ENCODE results near the gene EED. TPM values are rescaled to one million over a fixed set of nuclear protein-coding genes. Genes with fewer than 3 reads are reported as not detected.

Gene EED
- total and polyA plus RNA-seq, 9 of the 15 experiments (the other 6 are each of a cell fraction or from before 2014, with no cell fraction given) = 33.0 to 110 (median 55.1) TPM

DNA sequence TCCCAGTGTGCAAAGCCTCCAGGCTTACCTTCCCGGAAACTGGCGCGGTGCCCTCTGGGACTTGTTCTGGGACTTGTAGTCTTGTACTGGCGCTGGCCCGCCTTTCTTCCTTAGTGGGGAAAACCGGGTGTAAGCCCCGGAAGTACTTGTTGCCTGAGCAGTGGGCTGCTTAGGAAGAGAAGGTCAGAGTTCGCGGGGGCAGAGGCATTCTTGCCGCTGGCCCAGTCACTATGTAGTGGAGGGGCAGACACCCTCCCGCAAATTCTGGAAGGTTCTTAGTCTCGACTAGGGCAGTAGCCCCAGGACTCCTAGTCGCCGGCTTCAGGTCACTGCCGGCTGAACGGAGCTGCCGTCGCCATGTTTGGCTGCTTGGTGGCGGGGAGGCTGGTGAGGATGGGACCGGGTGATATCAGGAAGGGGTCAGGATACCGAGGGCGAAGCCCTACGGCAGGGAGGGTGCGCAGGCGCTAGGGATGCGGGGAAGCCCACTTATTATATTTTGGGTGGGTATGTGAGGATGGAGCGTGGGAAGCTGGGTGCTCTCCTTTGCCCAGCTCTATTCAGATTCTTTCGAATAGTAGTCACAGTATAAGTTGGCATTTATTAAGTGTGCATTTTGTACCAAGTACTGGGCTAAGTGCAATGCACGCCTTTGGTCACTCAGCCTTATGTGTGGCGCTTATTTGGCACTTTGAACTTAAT is 57.7 kb downstream of the EED start, which contains the start of gene HIKESHI (continued):
- TF ChIP-seq ZNF79 (CRISPR knock-in tag; IDR thresholded peaks at IDR 0.05; ENCODE audit: low read depth) (no peak), ZNF445 (CRISPR knock-in tag; IDR thresholded peaks at IDR 0.05; ENCODE audit: low read depth) (no peak), BRD4 (IDR thresholded peaks at IDR 0.05) (peak; percentile 81; the same call in 1 of the 2 replicates), CEBPB (tag; IDR thresholded peaks at IDR 0.05) (no peak), PRMT5 (CRISPR knock-in tag; IDR thresholded peaks at IDR 0.05) (no peak), HOXB6 (CRISPR knock-in tag; IDR thresholded peaks at IDR 0.05; ENCODE audit: borderline replicate concordance) (no peak), ZNF133 (CRISPR knock-in tag; IDR thresholded peaks at IDR 0.05) (no peak), SMARCE1 (IDR thresholded peaks at IDR 0.05) (peak; percentile 36; the same call in 1 of the 2 replicates), CXXC5 (CRISPR knock-in tag; IDR thresholded peaks at IDR 0.05) (peak; percentile 78), TCFL5 (CRISPR knock-in tag; conservative IDR thresholded peaks at IDR 0.05) (no peak), SIN3B (IDR thresholded peaks at IDR 0.05; ENCODE audit: low read depth) (peak; percentile 71), MAFG (tag; conservative IDR thresholded peaks at IDR 0.05) (no peak), FUS (optimal IDR thresholded peaks at IDR 0.05; ENCODE audit: low read depth, low read length) (no peak), BRD9 (IDR thresholded peaks at IDR 0.05; ENCODE audit: low read depth, partially characterized antibody) (no peak)
- TF ChIP-seq, protein P1, sequence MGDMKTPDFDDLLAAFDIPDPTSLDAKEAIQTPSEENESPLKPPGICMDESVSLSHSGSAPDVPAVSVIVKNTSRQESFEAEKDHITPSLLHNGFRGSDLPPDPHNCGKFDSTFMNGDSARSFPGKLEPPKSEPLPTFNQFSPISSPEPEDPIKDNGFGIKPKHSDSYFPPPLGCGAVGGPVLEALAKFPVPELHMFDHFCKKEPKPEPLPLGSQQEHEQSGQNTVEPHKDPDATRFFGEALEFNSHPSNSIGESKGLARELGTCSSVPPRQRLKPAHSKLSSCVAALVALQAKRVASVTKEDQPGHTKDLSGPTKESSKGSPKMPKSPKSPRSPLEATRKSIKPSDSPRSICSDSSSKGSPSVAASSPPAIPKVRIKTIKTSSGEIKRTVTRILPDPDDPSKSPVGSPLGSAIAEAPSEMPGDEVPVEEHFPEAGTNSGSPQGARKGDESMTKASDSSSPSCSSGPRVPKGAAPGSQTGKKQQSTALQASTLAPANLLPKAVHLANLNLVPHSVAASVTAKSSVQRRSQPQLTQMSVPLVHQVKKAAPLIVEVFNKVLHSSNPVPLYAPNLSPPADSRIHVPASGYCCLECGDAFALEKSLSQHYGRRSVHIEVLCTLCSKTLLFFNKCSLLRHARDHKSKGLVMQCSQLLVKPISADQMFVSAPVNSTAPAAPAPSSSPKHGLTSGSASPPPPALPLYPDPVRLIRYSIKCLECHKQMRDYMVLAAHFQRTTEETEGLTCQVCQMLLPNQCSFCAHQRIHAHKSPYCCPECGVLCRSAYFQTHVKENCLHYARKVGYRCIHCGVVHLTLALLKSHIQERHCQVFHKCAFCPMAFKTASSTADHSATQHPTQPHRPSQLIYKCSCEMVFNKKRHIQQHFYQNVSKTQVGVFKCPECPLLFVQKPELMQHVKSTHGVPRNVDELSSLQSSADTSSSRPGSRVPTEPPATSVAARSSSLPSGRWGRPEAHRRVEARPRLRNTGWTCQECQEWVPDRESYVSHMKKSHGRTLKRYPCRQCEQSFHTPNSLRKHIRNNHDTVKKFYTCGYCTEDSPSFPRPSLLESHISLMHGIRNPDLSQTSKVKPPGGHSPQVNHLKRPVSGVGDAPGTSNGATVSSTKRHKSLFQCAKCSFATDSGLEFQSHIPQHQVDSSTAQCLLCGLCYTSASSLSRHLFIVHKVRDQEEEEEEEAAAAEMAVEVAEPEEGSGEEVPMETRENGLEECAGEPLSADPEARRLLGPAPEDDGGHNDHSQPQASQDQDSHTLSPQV (IDR thresholded peaks at IDR 0.05) = peak; percentile 92
- TF ChIP-seq, protein P2, sequence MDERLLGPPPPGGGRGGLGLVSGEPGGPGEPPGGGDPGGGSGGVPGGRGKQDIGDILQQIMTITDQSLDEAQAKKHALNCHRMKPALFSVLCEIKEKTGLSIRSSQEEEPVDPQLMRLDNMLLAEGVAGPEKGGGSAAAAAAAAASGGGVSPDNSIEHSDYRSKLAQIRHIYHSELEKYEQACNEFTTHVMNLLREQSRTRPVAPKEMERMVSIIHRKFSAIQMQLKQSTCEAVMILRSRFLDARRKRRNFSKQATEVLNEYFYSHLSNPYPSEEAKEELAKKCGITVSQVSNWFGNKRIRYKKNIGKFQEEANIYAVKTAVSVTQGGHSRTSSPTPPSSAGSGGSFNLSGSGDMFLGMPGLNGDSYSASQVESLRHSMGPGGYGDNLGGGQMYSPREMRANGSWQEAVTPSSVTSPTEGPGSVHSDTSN (CRISPR knock-in tag; IDR thresholded peaks at IDR 0.05; ENCODE audit: low read depth) = no peak
- TF ChIP-seq, protein P2 (tag; conservative IDR thresholded peaks at IDR 0.05; ENCODE audit: low read depth) = no peak
- TF ChIP-seq, protein P3, sequence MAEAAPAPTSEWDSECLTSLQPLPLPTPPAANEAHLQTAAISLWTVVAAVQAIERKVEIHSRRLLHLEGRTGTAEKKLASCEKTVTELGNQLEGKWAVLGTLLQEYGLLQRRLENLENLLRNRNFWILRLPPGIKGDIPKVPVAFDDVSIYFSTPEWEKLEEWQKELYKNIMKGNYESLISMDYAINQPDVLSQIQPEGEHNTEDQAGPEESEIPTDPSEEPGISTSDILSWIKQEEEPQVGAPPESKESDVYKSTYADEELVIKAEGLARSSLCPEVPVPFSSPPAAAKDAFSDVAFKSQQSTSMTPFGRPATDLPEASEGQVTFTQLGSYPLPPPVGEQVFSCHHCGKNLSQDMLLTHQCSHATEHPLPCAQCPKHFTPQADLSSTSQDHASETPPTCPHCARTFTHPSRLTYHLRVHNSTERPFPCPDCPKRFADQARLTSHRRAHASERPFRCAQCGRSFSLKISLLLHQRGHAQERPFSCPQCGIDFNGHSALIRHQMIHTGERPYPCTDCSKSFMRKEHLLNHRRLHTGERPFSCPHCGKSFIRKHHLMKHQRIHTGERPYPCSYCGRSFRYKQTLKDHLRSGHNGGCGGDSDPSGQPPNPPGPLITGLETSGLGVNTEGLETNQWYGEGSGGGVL (CRISPR knock-in tag; IDR thresholded peaks at IDR 0.05) = no peak
- TF ChIP-seq, protein P4, sequence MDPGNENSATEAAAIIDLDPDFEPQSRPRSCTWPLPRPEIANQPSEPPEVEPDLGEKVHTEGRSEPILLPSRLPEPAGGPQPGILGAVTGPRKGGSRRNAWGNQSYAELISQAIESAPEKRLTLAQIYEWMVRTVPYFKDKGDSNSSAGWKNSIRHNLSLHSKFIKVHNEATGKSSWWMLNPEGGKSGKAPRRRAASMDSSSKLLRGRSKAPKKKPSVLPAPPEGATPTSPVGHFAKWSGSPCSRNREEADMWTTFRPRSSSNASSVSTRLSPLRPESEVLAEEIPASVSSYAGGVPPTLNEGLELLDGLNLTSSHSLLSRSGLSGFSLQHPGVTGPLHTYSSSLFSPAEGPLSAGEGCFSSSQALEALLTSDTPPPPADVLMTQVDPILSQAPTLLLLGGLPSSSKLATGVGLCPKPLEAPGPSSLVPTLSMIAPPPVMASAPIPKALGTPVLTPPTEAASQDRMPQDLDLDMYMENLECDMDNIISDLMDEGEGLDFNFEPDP (CRISPR knock-in tag; IDR thresholded peaks at IDR 0.05) = no peak
